Stimulated activated CD8-positive, alpha-beta memory T cell treated with anti-CD3 and anti-CD28 coated beads, Interleukin-7, amount 100 ng/mL, for 48 hours (primary cell): Measurements from ENCODE around the gene NFATC1.

Experiments
- DNase-seq, 2 donors: peaks; one replicate each; pipeline ENCODE4 v3.0.0-alpha.2; 2020; ENCODE audit warnings: low read depth in 1 of 2; ENCODE audit errors: extremely low read depth in 1 of 2

NFATC1 gene

GRCh38 chr18:79452190-79452990, 56.7 kb downstream of the NFATC1 start:
- DNase-seq = no peak

DNA sequence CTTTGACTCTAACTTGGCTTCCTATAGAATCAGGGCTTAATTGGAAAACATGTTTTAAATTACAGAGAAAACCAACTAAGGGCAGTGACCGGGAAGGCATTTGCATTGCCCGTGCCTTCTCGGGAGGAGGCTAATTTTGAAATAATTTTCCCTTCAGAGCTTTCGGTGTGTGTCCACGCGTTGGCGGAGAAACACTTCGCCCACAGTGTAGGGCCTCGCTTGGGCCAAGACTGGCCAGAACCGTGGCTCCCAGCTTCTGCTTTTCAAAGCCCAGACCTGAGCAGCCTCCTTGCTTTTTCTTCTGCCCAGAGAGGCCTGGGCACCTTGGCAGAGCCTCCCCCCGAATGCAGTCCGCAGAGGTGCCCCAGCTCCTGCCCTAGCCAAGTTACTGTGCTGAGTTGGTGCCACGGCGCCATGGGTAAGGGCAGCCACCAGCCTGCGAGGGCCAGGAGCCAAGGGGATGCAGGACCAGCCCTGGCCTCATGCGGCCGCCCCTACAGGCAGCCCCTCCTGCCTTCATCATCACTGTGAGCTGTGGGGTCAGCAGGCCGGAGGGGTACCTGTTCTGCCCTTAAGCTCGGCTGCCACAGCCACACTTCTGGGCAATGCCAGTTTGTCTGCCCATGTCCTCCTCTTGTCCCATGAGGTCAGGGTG, 57.4 kb downstream of the NFATC1 start:
- no peak for DNase-seq

DNA sequence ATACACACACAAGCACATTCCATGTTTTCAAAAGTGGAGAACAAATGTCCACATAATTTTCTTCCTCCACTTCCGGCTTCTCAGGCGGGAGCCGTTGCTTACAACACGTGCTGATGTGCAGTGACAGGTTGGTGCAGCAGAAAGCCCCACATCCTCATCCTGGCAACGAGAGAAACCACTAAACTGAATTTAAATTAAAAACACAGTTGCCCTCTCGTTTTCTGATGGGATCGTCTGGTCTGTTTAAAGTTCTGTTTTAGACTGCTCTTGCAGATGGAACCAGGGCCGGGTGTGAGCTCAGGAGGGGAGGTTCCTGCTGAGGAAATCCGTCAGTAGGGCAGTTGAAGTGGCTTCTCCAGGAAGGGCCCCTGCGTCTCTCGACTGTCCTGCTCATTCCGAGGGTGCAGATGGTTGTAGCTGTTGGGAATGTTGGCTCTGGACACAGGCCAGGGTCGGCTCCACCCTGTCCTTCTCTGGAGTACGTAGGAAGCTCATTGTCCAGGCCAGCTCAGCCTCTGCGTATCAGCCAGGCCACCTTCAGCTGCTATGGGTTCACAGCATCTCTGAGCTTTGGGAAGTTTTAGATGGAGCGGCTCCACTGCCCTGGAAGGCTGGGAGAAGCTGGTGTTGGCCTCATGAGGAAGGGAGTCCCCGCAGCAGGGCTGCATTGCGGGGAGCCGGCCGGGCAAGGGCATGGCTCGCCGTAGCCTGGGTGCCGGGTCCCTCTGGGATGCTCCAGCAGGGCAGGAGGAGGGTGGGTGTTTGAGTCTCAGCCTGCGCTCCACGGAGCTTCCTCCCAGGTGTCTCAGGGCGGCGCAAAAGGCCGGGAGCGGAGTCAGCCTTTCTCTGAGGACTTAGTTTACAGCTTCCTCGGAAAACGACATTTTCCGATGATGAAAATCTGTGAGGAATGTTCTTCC, 58.3 kb downstream of the NFATC1 start:
- no peak for DNase-seq

GRCh38 chr18:79455261-79455660, 59.5 kb downstream of the NFATC1 start:
- no peak for DNase-seq

DNA sequence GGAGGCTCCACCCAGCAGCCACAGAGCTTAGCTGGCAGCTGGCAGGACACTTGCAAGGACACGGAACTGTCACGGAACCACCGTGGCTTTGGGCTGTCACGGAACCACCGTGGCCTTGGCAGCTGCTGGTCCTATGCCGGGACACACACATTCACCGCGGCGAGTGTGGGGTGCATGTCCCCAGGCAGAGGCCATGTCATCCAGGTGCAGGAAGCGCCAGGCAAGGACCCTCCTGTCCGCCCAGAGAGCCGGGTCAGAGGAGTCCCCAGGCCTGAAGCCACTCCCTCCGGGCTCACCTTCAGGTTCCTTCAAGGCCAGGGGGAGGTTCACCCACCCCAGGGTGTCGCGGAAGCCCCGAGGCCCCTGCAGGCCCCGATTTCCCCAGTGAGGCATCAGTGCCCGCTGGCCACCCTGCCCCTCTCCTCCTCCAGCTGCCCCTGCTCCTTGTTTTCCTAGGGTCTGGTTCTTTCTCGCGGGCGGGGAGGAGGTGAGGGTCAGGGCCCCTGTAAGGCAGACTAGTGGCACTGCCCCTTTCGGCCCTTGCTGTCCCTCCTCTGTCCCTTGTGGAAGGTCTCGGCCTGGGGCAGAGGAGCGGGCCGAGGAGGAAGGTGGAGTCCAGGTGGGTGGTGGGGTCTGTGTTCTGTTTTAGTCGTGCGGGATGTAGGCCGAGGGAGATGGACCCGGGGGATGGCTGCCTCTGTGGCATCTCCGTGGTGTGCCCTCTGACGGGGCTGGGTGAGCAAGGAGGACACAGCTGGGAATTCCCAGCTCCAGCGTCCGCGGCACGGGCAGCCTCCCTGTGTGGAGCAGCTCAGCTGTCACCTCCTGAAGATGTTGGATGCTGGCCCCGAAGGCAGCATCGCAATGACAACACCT, 60.6 kb downstream of the NFATC1 start:
- DNase-seq = no peak

- DNase-seq = no peak
Measured at GRCh38 chr18:79457239-79457638, 61.5 kb downstream of the NFATC1 start.

DNA sequence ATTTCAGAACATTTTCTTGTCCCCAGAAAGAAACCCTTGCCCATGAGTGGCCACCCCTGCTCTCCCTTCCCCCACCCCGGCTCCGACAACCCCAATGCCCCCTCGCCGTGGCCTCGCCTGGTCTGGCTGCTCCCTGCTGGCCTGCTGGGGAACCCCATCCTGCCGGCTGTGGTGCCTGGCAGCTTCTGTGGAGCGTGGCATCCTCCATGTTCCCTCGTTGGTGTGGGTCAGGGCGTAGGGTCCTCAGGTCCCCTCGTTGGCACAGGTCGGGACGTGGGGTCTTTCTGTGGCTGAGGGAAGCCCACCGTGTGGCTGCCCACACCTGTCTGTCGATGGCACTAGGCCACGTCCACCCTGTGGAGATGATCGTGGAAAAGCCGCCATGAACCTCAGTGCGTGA, 61.9 kb downstream of the NFATC1 start:
- no peak for DNase-seq

- DNase-seq = no peak
Measured at GRCh38 chr18:79458131-79458838, 62.6 kb downstream of the NFATC1 start.

- no peak for DNase-seq
Measured at GRCh38 chr18:79458917-79459803, 63.4 kb downstream of the NFATC1 start.

GRCh38 chr18:79459946-79460480, 64.3 kb downstream of the NFATC1 start:
- no peak for DNase-seq

GRCh38 chr18:79460481-79461300, 65.0 kb downstream of the NFATC1 start:
- no peak for DNase-seq

GRCh38 chr18:79461627-79462026, 65.9 kb downstream of the NFATC1 start:
- DNase-seq = no peak

GRCh38 chr18:79463424-79463960, 67.8 kb downstream of the NFATC1 start:
- DNase-seq = no peak

DNA sequence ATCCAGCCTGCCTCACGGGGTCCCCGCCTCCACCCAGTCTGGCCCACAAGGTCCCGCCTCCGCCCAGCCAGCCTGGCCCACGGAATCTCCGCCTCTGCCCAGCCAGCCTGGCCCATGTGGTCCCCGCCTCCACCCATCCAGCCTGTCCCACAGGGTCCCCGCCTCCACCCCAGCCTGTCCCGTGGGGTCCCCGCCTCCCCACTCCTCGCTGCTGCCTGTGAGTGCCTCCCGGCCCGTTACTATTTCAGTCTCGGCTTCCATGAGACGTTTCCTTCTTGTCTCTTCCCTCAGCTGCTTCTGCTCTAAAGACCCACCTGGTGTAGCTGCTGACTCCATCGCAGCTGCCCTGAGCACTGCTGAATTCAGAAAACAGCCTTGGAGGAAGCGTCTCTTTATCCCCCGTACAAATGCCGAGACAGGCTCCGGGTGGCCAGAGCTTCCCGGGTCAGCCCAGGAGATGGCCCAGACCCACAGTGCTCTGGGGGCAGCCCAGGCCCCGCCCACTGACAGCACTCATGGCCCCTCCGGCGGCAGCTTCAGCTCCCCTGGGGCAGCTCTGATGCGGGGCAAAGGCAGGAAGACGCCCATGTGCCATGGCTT, 69.8 kb downstream of the NFATC1 start:
- no peak for DNase-seq

DNA sequence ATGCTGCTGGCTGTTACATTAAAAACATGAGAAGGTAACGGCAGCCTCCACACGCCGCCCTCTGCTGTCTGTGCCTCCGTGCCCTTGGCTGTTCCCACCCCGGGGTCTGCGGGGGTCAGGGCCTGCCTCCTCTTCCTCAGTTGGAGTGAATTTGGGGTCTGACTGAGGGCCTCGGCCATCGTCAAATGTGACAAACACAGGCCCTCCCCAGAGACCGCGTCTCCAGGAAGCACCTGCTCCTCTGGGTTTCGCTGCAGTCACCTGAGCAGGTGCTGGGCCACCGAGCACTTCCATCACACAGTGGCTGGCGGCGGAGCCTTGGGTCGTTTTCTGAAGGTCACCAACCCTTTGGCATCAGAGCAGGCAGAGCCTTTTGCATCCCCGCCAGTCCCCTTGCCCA, 70.9 kb downstream of the NFATC1 start:
- no peak for DNase-seq

DNA sequence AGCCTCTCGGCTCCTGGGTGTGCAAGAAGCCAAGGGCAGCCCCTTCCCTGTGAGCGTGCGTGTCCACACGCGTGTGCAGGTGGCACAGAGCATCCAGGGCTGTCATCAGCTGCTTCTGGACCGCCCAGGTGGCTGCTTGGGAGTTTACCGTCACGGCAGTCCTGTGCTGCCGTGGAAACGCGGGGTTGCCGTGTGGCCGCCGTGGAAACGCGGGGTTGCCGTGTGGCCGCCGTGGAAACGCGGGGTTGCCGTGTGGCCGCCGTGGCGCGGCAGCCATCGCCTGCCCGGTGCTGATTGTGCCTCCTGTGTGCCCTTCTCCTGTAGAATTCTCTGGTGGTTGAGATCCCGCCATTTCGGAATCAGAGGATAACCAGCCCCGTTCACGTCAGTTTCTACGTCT, 71.4 kb downstream of the NFATC1 start:
- DNase-seq = no peak
